SK-N-SH treated with all-trans-retinoic acid at 6 μM for 48 hours (cell line): Measurements from ENCODE around the gene GAL.

Source experiments
- ATAC-seq: fragments of 200-7000 bp; cut with Tn5 transposase; 3 replicates; pipeline ENCODE4 v1.9.1; 2020; ENCODE audit warnings: mild to moderate bottlenecking, moderate library complexity
- ARNTL ChIP-seq: fragments of 450-650 bp; formaldehyde crosslinking; IDR thresholded peaks from 2 replicates; pipeline ENCODE4 v1.5.0; 2020; ENCODE audit warnings: low read depth, mild to moderate bottlenecking, moderate library complexity, borderline replicate concordance
- BACH2 ChIP-seq: fragments of 250-450 bp; sonication (Bioruptor Pico); IDR thresholded peaks from 2 replicates; pipeline ENCODE4 v1.9.0; 2021; ENCODE audit warnings: mild to moderate bottlenecking, borderline replicate concordance
- CSDC2 ChIP-seq: fragments of 250-450 bp; sonication (Bioruptor Pico); IDR thresholded peaks from 2 replicates; pipeline ENCODE4 v1.5.0; 2020; ENCODE audit warnings: mild to moderate bottlenecking, moderate library complexity
- ESRRG ChIP-seq: fragments of 250-450 bp; sonication (Bioruptor Pico); IDR thresholded peaks from 2 replicates; pipeline ENCODE4 v1.6.1; 2021; ENCODE audit warnings: mild to moderate bottlenecking
- GLIS3 ChIP-seq: fragments of 250-450 bp; sonication (Bioruptor Pico); IDR thresholded peaks from 2 replicates; pipeline ENCODE4 v1.5.0; 2020; ENCODE audit warnings: mild to moderate bottlenecking, moderate library complexity
- ISL1 ChIP-seq: fragments of 250-450 bp; sonication (Bioruptor Pico); IDR thresholded peaks from 2 replicates; pipeline ENCODE4 v2.1.2; 2022; ENCODE audit warnings: mild to moderate bottlenecking, moderate library complexity
- OSR1 ChIP-seq: fragments of 250-450 bp; sonication (Bioruptor Pico); IDR thresholded peaks from 2 replicates; pipeline ENCODE4 v1.8.0; 2022; ENCODE audit warnings: moderate library complexity, mild to moderate bottlenecking, inconsistent platforms
- PPARA ChIP-seq: fragments of 250-450 bp; sonication (Bioruptor Pico); IDR thresholded peaks from 2 replicates; pipeline ENCODE4 v1.5.0; 2020; ENCODE audit warnings: mild to moderate bottlenecking, borderline replicate concordance
- RARB ChIP-seq: fragments of 250-450 bp; sonication (Bioruptor Pico); IDR thresholded peaks from 2 replicates; pipeline ENCODE4 v1.8.0; 2021; ENCODE audit warnings: mild to moderate bottlenecking, moderate library complexity
- SNAI2 ChIP-seq: fragments of 250-450 bp; sonication (Bioruptor Pico); IDR thresholded peaks from 2 replicates; pipeline ENCODE4 v1.5.0; 2020; ENCODE audit warnings: mild to moderate bottlenecking, moderate library complexity
- TCF4 ChIP-seq: fragments of 250-450 bp; sonication (Bioruptor Pico); IDR thresholded peaks from 2 replicates; pipeline ENCODE4 v1.8.0; 2021; ENCODE audit warnings: mild to moderate bottlenecking, moderate library complexity, borderline replicate concordance
- TOX ChIP-seq: fragments of 250-450 bp; sonication (Bioruptor Pico); IDR thresholded peaks from 2 replicates; pipeline ENCODE4 v1.8.0; 2021; ENCODE audit warnings: mild to moderate bottlenecking, moderate library complexity, borderline replicate concordance
- ZC3H10 ChIP-seq: fragments of 250-450 bp; sonication (Bioruptor Pico); IDR thresholded peaks from 2 replicates; pipeline ENCODE4 v1.5.1; 2021; ENCODE audit warnings: mild to moderate bottlenecking, moderate library complexity
- ZFP3 ChIP-seq: fragments of 250-450 bp; sonication (Bioruptor Pico); IDR thresholded peaks from 2 replicates; pipeline ENCODE4 v1.5.0; 2020; ENCODE audit warnings: mild to moderate bottlenecking, moderate library complexity
- ZNF565 ChIP-seq: fragments of 450-650 bp; formaldehyde crosslinking; conservative IDR thresholded peaks from 2 replicates; pipeline ENCODE4 v1.5.0; 2020; ENCODE audit warnings: low read depth, mild to moderate bottlenecking, moderate library complexity
- ZNF70 ChIP-seq: fragments of 450-650 bp; formaldehyde crosslinking; IDR thresholded peaks from 2 replicates; pipeline ENCODE4 v1.5.0; 2020; ENCODE audit warnings: mild to moderate bottlenecking, moderate library complexity
- ZNF8 ChIP-seq: fragments of 450-650 bp; formaldehyde crosslinking; IDR thresholded peaks from 2 replicates; pipeline ENCODE4 v1.5.0; 2020; ENCODE audit warnings: mild to moderate bottlenecking, moderate library complexity
- TF ChIP-seq, protein P1 (sequence below): fragments of 250-450 bp; sonication (Bioruptor Pico); IDR thresholded peaks from 2 replicates; pipeline ENCODE4 v1.8.0; 2021; ENCODE audit warnings: low read depth, mild to moderate bottlenecking, moderate library complexity, borderline replicate concordance
- TF ChIP-seq, protein P2 (sequence below): fragments of 250-450 bp; sonication (Bioruptor Pico); IDR thresholded peaks from 2 replicates; pipeline ENCODE4 v1.5.1; 2020; ENCODE audit warnings: low read depth, mild to moderate bottlenecking, moderate library complexity
- TF ChIP-seq, protein P3 (sequence below): fragments of 250-450 bp; sonication (Bioruptor Pico); IDR thresholded peaks from 2 replicates; pipeline ENCODE4 v1.5.1; 2021; ENCODE audit warnings: mild to moderate bottlenecking, moderate library complexity
- TF ChIP-seq, protein P4 (sequence below): fragments of 250-450 bp; sonication (Bioruptor Pico); IDR thresholded peaks from 2 replicates; pipeline ENCODE4 v1.5.0; 2020; ENCODE audit warnings: mild to moderate bottlenecking, moderate library complexity

GAL gene

DNA sequence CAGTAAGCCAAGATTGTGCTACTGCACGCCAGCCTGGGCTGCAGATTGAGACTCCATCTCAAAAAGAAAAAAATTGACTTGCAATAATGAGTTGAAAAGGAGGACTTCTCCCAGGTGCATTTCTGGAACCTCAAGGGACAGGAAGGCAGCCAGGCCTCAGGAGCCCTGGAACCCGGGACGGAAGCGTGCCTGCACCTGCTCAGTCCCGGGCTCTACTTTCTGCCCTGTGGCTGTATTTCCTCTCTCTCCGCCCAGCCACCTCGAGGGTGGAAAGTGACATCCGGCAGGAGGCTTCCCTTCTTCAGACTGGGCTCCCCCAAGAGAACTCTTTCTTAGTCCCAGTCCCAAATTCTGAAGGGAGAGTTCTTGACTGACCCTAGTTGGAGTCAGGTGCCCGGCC lies 20.2 kb upstream of the GAL start:
- TF ChIP-seq, protein P1, sequence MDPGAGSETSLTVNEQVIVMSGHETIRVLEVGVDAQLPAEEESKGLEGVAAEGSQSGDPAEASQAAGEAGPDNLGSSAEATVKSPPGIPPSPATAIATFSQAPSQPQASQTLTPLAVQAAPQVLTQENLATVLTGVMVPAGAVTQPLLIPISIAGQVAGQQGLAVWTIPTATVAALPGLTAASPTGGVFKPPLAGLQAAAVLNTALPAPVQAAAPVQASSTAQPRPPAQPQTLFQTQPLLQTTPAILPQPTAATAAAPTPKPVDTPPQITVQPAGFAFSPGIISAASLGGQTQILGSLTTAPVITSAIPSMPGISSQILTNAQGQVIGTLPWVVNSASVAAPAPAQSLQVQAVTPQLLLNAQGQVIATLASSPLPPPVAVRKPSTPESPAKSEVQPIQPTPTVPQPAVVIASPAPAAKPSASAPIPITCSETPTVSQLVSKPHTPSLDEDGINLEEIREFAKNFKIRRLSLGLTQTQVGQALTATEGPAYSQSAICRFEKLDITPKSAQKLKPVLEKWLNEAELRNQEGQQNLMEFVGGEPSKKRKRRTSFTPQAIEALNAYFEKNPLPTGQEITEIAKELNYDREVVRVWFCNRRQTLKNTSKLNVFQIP (CRISPR knock-in tag) = no peak
- TF ChIP-seq, protein P2, sequence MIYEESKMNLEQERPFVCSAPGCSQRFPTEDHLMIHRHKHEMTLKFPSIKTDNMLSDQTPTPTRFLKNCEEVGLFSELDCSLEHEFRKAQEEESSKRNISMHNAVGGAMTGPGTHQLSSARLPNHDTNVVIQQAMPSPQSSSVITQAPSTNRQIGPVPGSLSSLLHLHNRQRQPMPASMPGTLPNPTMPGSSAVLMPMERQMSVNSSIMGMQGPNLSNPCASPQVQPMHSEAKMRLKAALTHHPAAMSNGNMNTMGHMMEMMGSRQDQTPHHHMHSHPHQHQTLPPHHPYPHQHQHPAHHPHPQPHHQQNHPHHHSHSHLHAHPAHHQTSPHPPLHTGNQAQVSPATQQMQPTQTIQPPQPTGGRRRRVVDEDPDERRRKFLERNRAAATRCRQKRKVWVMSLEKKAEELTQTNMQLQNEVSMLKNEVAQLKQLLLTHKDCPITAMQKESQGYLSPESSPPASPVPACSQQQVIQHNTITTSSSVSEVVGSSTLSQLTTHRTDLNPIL = no peak
- TF ChIP-seq ISL1 (CRISPR knock-in tag) = no peak
- TF ChIP-seq ARNTL (CRISPR knock-in tag) = no peak
- TF ChIP-seq, protein P3, sequence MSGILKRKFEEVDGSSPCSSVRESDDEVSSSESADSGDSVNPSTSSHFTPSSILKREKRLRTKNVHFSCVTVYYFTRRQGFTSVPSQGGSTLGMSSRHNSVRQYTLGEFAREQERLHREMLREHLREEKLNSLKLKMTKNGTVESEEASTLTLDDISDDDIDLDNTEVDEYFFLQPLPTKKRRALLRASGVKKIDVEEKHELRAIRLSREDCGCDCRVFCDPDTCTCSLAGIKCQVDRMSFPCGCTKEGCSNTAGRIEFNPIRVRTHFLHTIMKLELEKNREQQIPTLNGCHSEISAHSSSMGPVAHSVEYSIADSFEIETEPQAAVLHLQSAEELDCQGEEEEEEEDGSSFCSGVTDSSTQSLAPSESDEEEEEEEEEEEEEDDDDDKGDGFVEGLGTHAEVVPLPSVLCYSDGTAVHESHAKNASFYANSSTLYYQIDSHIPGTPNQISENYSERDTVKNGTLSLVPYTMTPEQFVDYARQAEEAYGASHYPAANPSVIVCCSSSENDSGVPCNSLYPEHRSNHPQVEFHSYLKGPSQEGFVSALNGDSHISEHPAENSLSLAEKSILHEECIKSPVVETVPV (CRISPR knock-in tag) = no peak
- TF ChIP-seq SNAI2 (CRISPR knock-in tag) = no peak
- TF ChIP-seq RARB (CRISPR knock-in tag) = no peak
- TF ChIP-seq CSDC2 = no peak
- no peak for TF ChIP-seq GLIS3
- TF ChIP-seq ZNF8 (CRISPR knock-in tag) = no peak
- TF ChIP-seq TOX (CRISPR knock-in tag) = no peak
- no peak for TF ChIP-seq ESRRG (CRISPR knock-in tag)
- no peak for TF ChIP-seq ZC3H10 (CRISPR knock-in tag)
- TF ChIP-seq PPARA (CRISPR knock-in tag) = no peak
- TF ChIP-seq OSR1 (CRISPR knock-in tag) = no peak
- ATAC-seq = no peak

DNA sequence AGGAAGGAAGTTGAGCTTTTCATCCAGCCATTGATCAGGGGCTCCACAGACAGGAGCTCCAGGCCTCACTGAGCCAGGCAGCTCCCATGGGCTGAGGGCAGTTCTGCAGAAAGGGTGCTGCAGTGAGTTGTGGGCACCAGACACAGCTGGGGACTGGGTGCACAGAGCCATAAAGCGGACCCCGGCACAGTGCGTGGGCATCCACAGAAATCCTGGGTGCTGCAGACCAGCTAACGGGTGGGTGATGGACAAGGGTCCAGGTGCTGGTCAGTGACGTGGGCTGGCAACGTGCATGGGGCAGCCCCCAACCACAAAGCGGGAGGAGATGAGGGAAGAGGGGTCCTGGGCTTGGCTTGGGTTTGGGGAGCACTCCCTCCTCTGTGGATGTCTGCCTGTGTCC lies 19.4 kb upstream of the GAL start:
- ATAC-seq = no peak
- no peak for TF ChIP-seq ZNF565
- TF ChIP-seq ZC3H10 (CRISPR knock-in tag) = no peak
- no peak for TF ChIP-seq BACH2
- TF ChIP-seq ZFP3 (CRISPR knock-in tag) = no peak
- TF ChIP-seq GLIS3 = no peak
- TF ChIP-seq ZNF70 (CRISPR knock-in tag) = no peak

DNA sequence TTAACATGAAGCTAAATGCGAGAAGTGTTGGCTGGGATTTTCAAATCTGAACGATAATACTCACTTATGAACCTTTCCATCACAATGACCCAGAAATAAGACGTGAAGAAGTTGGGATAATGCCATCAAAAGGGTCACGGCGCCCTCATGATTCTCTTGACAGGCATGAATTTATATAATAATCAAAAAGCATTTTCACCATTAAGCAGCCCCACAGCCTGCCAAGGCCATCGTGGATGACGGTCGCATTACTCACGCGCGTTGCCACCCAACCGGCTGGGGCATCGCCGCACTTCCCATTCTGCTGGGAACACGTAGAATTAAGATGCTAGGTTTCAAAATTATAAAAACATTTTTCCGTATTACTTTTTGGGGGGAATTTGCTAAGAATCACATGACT lies 18.9 kb upstream of the GAL start:
- no peak for ATAC-seq
- TF ChIP-seq RARB (CRISPR knock-in tag) (no peak), ISL1 (CRISPR knock-in tag) (no peak), ZNF8 (CRISPR knock-in tag) (no peak), ZNF565 (no peak), PPARA (CRISPR knock-in tag) (no peak), ESRRG (CRISPR knock-in tag) (no peak), TCF4 (CRISPR knock-in tag) (no peak), OSR1 (CRISPR knock-in tag) (no peak), TOX (CRISPR knock-in tag) (no peak)
- TF ChIP-seq, protein P2 = no peak
- TF ChIP-seq, protein P3 (CRISPR knock-in tag) = no peak

DNA sequence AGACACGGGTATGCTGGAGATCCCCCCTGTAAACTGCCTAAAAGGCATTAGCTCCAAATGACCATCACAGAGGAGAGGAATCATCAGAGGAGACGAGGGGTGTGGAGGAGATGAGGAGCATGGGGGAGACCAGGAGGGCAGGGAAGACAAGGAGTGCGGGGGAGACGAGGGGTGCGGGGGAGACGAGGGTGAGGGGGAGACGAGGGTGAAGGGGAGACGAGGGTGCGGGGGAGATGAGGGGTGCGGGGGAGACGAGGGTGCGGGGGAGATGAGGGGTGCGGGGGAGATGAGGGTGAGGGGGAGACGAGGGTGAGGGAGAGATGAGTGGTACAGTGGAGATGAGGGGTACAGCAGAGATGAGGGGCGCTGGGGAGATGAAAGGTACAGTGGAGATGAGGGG lies 17.5 kb upstream of the GAL start:
- ATAC-seq = no peak
- TF ChIP-seq SNAI2 (CRISPR knock-in tag) (no peak), BACH2 (no peak), OSR1 (CRISPR knock-in tag) (no peak), GLIS3 (no peak), ARNTL (CRISPR knock-in tag) (no peak), TCF4 (CRISPR knock-in tag) (no peak)
- TF ChIP-seq, protein P4, sequence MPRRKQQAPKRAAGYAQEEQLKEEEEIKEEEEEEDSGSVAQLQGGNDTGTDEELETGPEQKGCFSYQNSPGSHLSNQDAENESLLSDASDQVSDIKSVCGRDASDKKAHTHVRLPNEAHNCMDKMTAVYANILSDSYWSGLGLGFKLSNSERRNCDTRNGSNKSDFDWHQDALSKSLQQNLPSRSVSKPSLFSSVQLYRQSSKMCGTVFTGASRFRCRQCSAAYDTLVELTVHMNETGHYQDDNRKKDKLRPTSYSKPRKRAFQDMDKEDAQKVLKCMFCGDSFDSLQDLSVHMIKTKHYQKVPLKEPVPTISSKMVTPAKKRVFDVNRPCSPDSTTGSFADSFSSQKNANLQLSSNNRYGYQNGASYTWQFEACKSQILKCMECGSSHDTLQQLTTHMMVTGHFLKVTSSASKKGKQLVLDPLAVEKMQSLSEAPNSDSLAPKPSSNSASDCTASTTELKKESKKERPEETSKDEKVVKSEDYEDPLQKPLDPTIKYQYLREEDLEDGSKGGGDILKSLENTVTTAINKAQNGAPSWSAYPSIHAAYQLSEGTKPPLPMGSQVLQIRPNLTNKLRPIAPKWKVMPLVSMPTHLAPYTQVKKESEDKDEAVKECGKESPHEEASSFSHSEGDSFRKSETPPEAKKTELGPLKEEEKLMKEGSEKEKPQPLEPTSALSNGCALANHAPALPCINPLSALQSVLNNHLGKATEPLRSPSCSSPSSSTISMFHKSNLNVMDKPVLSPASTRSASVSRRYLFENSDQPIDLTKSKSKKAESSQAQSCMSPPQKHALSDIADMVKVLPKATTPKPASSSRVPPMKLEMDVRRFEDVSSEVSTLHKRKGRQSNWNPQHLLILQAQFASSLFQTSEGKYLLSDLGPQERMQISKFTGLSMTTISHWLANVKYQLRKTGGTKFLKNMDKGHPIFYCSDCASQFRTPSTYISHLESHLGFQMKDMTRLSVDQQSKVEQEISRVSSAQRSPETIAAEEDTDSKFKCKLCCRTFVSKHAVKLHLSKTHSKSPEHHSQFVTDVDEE (CRISPR knock-in tag) = no peak
- TF ChIP-seq, all 23 proteins: peak for 0
